GM10266 (cell line): ENCODE measurements around the gene SH3YL1.

Experiments
- DNase-seq: peaks from one replicate; pipeline ENCODE4 v3.0.0; 2012; ENCODE audit errors: extremely low spot score
- TF ChIP-seq, protein P1 (sequence below): IDR thresholded peaks from 2 replicates; pipeline ENCODE4 v1.5.1; 2012; ENCODE audit warnings: mild to moderate bottlenecking, low read depth; ENCODE audit not compliant: control insufficient read depth, insufficient read depth; ENCODE audit errors: missing control alignments

SH3YL1 gene

DNA sequence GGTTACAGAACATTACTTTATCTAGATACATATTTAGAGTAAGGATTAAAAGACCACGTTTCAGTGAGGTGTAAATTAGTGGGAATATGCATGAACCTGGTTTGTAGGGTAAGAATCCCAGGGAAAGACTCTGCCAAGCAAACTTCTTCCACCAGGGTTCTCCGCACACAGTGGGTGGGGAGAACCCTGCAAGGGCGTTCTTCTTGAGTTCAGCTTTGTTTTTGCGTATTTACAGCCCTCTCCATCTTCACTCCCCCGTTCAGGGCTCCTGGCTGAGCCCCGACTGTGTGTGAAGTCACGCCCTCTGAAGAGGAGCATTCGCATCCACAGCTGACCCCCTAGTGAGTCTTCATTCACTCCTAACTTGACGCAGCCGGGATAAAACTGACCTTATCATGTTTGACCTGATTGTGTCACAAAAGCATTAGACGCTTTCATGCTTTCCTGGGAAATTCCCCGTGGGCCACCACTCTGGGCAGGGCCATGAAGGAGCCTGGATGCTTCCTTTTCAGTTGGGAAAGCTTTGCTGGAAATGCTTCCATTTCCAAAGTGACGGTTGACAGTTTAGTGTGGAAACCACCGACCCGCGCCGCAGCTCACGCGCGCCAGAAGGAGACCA is 23.1 kb upstream of the SH3YL1 start:
- TF ChIP-seq, protein P1, sequence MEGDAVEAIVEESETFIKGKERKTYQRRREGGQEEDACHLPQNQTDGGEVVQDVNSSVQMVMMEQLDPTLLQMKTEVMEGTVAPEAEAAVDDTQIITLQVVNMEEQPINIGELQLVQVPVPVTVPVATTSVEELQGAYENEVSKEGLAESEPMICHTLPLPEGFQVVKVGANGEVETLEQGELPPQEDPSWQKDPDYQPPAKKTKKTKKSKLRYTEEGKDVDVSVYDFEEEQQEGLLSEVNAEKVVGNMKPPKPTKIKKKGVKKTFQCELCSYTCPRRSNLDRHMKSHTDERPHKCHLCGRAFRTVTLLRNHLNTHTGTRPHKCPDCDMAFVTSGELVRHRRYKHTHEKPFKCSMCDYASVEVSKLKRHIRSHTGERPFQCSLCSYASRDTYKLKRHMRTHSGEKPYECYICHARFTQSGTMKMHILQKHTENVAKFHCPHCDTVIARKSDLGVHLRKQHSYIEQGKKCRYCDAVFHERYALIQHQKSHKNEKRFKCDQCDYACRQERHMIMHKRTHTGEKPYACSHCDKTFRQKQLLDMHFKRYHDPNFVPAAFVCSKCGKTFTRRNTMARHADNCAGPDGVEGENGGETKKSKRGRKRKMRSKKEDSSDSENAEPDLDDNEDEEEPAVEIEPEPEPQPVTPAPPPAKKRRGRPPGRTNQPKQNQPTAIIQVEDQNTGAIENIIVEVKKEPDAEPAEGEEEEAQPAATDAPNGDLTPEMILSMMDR = no peak
- DNase-seq = no peak

DNA sequence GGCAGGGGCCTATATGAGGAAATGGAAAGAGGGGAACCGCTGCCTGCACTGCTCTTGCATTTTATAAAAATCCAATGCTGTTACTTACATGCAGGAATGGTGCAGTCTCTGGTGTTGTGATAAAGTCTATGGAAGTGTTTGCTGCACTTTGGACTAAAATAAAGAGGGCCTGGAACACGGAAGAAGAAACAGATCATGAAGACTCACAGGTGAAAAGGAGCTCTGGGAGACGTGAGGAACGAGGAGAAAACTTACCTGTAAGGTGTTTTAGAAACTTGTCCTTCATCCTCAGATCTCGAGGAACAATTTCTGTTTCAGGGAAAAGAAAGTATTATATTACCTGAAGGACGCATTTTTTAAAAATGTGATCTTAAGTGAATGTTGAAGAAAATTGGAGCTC is 22.2 kb upstream of the SH3YL1 start:
- TF ChIP-seq, protein P1 = no peak
- no peak for DNase-seq

DNA sequence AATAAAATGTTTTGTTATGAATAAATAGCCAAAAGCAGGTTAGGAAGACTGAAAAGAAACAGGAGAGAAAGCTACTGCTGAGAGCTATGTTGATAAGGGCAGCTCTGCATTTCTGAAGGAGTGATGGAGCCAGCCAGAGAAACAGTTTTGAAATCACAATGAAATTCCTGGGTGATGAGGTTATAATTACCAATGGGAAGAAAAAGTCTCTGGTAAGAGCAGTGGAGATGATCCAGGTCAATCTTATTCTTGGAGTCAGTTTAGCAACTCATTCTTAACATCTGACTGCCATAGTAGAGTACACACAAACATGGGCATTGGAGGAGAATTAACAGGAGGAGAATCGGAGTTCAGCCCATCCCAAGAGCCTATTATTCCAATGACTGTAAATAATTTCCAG is 21.7 kb upstream of the SH3YL1 start:
- DNase-seq = no peak
- TF ChIP-seq, protein P1 = no peak

DNA sequence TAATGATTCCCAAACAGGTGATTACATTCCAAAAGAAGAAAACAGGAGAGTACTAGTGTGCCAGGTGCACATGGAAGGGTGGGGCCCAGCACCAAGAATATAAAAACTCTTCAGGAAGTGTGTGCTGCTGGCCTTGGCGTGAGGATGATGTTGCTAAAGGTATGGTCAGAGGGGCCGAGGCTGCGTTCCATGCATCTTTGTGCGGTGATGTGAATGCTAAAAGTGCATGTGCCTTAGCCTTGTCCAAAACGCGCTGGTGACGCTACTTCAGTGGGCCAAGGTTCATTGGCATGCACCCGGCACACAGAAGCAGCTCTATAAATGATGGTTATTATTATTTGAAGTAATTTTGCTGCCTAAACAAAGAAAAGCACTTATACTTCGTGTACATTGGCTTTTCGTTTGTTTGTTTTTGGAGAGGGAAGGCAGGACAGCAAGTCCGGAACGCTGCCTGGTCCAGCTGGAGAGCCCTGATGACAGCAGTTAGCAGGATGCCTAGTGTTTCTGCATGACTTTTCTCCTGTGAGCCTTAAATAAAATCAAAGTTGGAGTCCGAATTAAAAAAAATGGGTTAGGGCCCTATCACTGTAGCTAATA is 21.2 kb upstream of the SH3YL1 start:
- TF ChIP-seq, protein P1 = no peak
- DNase-seq = no peak

DNA sequence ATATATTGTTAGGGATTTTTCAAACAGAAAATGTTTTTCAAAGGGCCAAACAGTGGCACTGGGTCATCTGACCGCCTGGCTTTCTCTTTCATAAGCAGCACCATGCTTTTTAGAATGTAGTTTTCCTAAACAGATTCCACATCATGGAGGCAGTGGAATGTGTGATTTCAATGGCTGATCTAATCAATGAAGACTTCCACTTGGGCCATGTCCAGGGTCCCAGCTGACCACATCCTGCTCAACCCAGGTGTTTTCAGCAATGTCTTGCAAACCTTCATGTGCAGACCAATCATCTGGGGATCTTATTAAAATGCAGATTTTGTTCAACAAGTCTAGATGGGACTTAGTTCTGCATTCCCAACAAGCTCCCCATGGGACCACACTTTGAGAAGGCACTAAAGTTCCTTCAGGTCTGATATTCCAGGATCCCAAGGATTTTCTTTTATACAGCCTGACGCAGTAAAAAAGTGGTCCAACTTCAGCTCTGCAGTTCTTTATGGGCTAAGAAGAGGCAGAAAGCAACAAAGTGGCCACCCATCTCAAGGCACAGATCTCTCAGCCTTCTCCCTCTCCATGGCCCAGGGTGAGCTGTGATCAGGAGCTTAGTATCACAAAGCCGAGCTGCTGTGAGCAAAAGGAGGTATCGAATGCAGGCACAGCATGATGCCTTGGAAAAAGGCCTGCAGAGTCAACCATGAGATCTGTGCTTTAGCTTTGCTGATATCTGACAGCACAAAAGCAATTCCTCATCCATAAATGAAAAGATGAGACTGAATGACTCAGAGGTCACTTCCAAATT is 20.4 kb upstream of the SH3YL1 start:
- TF ChIP-seq, protein P1 = no peak
- no peak for DNase-seq

DNA sequence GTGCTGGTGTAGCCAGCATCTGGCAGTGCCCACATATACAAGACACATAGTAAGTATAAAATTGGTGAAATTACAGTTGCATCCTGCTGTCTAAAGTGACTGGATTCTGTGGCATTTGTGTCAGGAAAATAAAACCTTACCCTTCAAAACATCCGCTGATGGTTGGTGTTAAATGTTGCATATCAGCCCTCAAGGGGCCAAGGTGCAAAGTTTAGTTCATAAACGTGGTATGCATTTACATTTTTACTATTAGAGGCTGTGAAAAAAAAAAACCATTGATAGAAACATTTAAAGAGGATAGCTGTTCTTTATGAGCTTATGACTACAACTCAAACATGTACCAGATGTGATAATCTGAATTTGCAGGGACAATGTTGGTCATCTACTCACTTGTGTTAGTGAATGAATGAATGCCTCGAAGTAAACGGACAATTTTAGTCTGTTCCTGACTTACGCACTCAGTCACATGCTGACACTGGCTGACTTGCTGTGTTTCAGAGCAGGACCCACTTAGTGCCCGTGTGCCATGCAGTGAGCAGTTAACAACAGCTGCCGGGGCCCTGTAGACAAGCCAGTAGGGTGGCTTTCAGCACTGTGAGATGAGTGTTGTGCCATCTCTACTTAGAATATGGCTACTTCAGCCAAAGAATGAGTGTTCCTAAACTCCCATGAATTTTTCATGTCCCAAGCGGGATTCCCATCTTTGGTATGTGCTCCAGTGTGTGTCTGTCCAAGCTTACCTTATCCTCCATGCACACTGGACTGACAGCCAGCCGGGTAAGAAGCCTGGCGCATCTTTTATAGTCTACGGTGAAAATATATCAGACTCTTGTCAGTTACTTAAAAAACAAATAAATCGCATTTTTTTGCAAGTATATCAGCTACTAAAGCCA is 18.8 kb upstream of the SH3YL1 start:
- TF ChIP-seq, protein P1 = no peak
- DNase-seq = no peak
